ENCODE results near the gene CADPS.

GRCh38 chr3:62918131-62918530 is 42.9 kb upstream of the CADPS start:
- no peak for TF ChIP-seq CTCF (IDR thresholded peaks at IDR 0.05; ENCODE audit: insufficient read depth, low read length)
- TF ChIP-seq POLR2AphosphoS5 (IDR thresholded peaks at IDR 0.05; ENCODE audit: low read depth), result no peak
